ENCODE data around the gene PDS5B.
"Not testable (repeated sequence)": the region's sequence is repeated elsewhere in the genome, so short reads cannot be mapped to it uniquely, and the experiment has no call there.

The PDS5B gene

DNA sequence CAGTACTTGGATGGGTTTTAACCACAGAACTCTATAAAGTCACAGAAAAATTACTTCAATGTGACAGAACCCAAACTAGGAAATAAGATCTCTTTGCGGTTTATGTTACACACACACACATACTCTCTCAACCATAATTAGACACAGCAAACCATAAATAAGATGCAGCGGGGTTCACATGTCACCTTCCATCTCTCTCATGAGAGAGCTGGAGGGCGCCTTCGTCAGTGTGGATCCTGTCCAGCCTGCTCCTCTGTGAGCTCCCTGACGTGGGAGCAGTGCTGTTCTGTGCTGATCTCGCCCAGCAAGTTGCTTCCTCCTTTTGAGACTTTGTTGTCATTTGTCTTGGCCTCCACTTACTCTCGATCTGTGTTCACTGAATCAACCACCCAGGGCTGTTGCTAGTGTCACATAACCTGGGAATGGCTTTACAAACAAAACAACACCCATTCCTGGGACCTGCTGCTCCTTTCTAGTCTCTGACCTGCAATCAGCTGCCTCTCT, 225.1 kb downstream of the PDS5B start:
- in situ Hi-C loops (cut with HindIII; ENCODE audit: low pct_ligation_motif_present, low pct_unique_long_range_greater_than_20kb, low sequenced_read_pairs): no loop called here
- no peak for DNase-seq

DNA sequence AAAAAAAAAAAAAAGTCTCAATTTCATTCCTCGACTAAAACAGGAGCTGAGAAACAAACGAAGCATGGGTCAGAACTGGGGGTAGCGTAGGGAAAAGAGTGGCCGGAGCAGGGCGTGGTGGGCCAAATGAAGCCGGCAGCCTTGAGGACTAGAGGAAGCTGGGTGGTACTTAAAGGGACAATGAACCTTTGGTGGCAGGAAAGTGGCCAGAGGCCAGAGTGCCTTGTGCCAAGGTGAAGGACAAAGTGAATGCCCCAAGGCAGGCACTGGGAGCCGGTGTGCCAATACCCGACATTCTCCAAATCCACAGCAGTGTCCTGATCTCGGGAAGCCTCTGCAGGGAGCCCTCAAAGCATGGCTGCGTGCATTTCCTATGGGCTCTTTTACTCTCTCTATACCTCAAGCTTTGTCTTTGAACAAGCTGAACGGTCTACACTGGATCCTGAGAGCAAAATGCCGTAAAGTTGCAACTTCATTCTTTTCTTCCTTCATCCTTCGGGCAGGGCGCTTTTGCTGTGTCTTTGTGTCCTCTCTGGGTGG, 235.0 kb downstream of the PDS5B start:
- no peak for DNase-seq
- in situ Hi-C loops (cut with HindIII; ENCODE audit: low pct_ligation_motif_present, low pct_unique_long_range_greater_than_20kb, low sequenced_read_pairs): no loop called here

DNA sequence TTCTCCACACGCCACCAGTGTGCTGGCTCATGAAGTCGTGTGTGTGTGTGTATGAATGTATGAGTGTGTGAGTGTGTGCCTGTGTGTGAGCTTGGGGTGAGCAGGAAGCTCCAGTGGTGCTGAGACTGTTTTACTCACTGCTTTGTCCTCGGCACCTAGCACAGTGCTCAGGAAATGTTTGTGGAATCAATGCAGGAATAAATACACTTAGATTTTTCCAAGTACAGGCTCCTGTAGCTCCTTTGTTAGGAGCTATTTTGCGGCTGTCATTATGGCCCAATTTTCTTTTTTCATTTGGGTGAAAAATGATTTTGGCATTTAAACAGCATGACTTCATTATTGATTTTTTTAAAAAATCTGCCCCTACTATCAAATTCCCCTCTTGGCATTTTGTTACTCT, 236.5 kb downstream of the PDS5B start:
- in situ Hi-C loops (cut with HindIII; ENCODE audit: low pct_ligation_motif_present, low pct_unique_long_range_greater_than_20kb, low sequenced_read_pairs): no loop called here
- DNase-seq: no peak

DNA sequence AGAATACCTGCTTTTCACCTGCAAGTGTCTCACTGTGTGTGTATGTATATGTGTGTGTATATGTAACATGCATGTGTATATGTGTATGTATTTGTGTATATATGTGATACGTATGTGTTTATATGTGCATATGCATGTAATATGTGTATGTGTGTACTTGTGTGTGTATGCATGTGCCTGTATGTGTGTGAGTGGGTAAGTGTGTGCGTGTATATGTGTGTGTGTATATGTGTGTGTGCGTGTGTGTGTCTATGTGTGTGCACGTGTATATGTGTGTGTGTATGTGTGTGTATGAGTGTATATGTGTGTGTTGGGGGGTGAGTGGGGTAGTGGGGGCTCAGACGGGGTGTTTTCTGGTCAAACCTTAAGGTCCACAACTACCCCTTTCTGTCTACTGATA, 237.3 kb downstream of the PDS5B start:
- no peak for DNase-seq
- in situ Hi-C loops (cut with HindIII; ENCODE audit: low pct_ligation_motif_present, low pct_unique_long_range_greater_than_20kb, low sequenced_read_pairs): no loop called here

DNA sequence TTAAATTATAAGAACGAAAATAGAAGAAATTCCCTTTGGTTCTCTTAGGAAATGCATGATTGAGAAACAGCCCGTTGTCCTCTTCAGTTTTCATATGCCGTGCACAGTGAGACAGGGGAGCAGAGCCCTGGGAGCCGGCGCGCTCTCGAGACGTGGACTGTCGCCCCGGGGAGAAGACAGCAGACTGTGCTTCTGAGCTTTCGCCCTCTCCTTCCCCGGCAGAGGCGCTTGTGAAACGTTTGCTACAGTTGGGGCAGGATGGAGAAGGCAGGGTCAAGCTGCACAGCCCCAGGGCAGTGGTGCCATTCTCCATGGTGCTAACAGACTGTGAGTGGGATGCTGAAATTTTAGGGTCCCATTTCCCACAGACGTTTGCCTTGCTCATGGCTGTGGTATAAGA, 237.8 kb downstream of the PDS5B start:
- in situ Hi-C loops (cut with HindIII; ENCODE audit: low pct_ligation_motif_present, low pct_unique_long_range_greater_than_20kb, low sequenced_read_pairs): no loop called here
- no peak for DNase-seq

DNA sequence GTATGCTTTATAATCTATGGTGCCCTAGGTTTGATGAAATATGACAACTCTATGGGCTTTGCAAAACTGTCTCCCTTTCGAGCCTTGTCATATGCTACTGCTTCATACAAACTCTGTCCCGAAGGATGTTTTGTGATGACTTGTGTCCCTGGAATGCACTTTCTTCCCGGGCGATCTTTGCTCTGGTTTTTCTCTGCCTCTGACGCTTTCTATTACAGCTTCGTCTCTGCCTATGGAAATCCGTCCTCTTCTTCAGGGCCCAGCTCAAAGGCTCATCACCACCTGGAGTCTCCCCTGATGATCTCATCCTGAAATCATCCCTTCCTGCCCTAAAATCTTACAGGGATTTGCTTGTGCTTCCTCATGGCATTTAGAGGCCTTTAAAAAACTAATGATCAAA, 238.4 kb downstream of the PDS5B start:
- in situ Hi-C loops (cut with HindIII; ENCODE audit: low pct_ligation_motif_present, low pct_unique_long_range_greater_than_20kb, low sequenced_read_pairs): no loop called here
- peak; percentile 92 for DNase-seq

DNA sequence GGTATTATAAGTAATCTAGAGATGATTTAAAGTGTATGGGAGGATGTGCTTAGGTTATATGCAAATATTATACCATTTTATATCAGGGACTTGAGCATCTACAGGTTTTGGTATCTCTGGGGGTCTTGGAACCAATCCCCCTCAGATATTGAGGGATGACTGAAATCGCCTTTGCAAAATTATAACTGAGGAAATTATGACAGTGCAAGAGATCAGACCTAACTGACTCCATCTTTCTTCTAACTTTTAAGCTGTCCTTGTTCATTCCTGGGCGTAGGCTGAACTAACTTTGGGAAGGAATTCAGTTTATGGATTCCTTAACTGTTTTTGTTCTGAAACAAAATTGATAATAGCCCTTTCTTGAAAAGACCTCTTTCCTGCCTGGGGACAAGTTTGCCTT, 239.2 kb downstream of the PDS5B start:
- no peak for DNase-seq
- in situ Hi-C loops (cut with HindIII; ENCODE audit: low pct_ligation_motif_present, low pct_unique_long_range_greater_than_20kb, low sequenced_read_pairs): no loop called here

DNA sequence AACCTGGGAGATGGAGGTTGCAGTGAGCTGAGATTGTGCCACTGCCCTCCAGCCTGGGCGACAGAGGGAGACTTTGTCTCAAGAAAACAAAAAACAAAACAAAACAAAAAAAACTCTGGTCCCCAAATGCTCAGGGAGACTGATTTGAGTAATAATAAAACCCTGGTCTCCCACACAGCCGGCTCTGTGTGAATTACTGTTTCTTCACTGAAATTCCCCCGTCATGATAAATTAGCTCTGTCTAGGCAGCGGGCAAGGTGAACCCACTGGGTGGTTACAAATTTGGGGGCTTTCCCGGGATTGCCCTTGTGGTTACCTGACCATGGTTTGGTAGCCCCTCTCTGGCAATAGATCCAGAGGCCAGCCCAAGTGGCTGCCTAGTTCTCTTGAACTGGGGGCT, 240.1 kb downstream of the PDS5B start:
- DNase-seq; in situ Hi-C loops (cut with HindIII; ENCODE audit: low pct_ligation_motif_present, low pct_unique_long_range_greater_than_20kb, low sequenced_read_pairs): not testable (repeated sequence)

Data from ACHN (cell line).